ENCODE results near the gene FAM124A. TPM values are rescaled to one million over a fixed set of nuclear protein-coding genes. Genes with fewer than 3 reads are reported as not detected.

Gene FAM124A
- polyA plus RNA-seq, 2 of the 4 experiments (the other 2 are of a cell fraction), result 1.5 to 1.6 TPM

Small RNA genes lying within 50 kb of the gene (small RNA-seq; reads per million reads assigned to genes)
- 0 reads per million in 6 experiments for gene PRELID3BP2

Other genes starting within 250 kb of the FAM124A start
- not detected in 2 replicates for gene C13orf42, start 111.1 kb upstream of the FAM124A start, polyA plus RNA-seq (2011; rRNA removed)
- gene C13orf42, start 111.1 kb upstream of the FAM124A start, polyA plus RNA-seq (2017; fragmentation: RNase III; extraction: RNeasy Plus Mini Kit Qiagen cat#74134 plus additional on column Dnase treatment), result not detected in 3 replicates
- 0.04 TPM in 1 of 2 replicates, not detected in the other for gene SERPINE3, start 117.3 kb downstream of the FAM124A start, polyA plus RNA-seq (2011; rRNA removed)
- 0.09 TPM in 1 of 3 replicates, not detected in the others for gene SERPINE3, start 117.3 kb downstream of the FAM124A start, polyA plus RNA-seq (2017; fragmentation: RNase III; extraction: RNeasy Plus Mini Kit Qiagen cat#74134 plus additional on column Dnase treatment)
- gene INTS6, start 230.6 kb downstream of the FAM124A start, polyA plus RNA-seq (2011; rRNA removed), result 37.1 and 42.6 TPM in 2 replicates
- 11.5 to 12.6 TPM (median 12.1 TPM) in 3 replicates for gene INTS6, start 230.6 kb downstream of the FAM124A start, polyA plus RNA-seq (2017; fragmentation: RNase III; extraction: RNeasy Plus Mini Kit Qiagen cat#74134 plus additional on column Dnase treatment)